SK-N-SH (cell line): ENCODE data around the gene LONP2. TPM values are rescaled to one million over a fixed set of nuclear protein-coding genes. Genes with fewer than 3 reads are reported as not detected.
A peak's percentile ranks its signal among the peaks of the same experiment; 100 is the strongest.

Experiments
- CTCF ChIA-PET: fragments of 300-600, 350-600 bp; formaldehyde crosslinking; extraction: SDS; loops from one replicate; lab custom pipeline; 2021; lab: Yijun Ruan, JAX
- POLR2A ChIA-PET: fragments of 350-600 bp; sonication (Branson Sonifier 250); formaldehyde crosslinking; extraction: SDS; loops from one replicate; lab custom pipeline; 2020; ENCODE audit warnings: antibody characterized with exemption, inconsistent platforms; lab: Yijun Ruan, JAX
- DNase-seq: peaks from one replicate; pipeline ENCODE4 v3.0.0; 2012
- H2AFZ ChIP-seq: fragments of 200-600 bp; sonication (generic); 2 replicates; pipeline ENCODE4 v1.8.1; 2016; ENCODE audit warnings: antibody characterized with exemption, mild to moderate bottlenecking, low read depth
- H3F3A ChIP-seq: fragments of 200-600 bp; sonication (generic); replicated peaks from 2 replicates; pipeline ENCODE3; 2016; ENCODE audit warnings: antibody characterized with exemption, mild to moderate bottlenecking; ENCODE audit not compliant: insufficient read depth
- H3K27ac ChIP-seq, 2 experiments: fragments of 200-500 bp in 1 of 2; fragments of 200-600 bp in 1 of 2; sonication (Bioruptor generic) in 1 of 2; sonication (generic), shearing (Covaris generic) in 1 of 2; 2 replicates each; pipeline versions ENCODE4 v1.5.1 to v1.6.1; 2014 to 2016; ENCODE audit warnings: low read depth in 2 of 2, inconsistent platforms in 1 of 2, low read length in 1 of 2, mild to moderate bottlenecking in 1 of 2, mixed read lengths in 1 of 2
- H3K27me3 ChIP-seq: fragments of 200-600 bp; sonication (generic), shearing (Covaris generic); 2 replicates; pipeline ENCODE4 v1.6.1; 2016; ENCODE audit warnings: mixed run types; ENCODE audit not compliant: insufficient read depth
- H3K36me3 ChIP-seq, 2 experiments: fragments of 200-500 bp in 1 of 2; fragments of 200-600 bp in 1 of 2; sonication (Bioruptor generic) in 1 of 2; sonication (generic) in 1 of 2; replicated peaks in 1 of 2; 2 replicates each; pipeline versions ENCODE3 to v1.5.1; 2014 to 2016; ENCODE audit warnings: low read length in 1 of 2, mild to moderate bottlenecking in 1 of 2; ENCODE audit not compliant: insufficient read depth in 2 of 2, control insufficient read depth in 1 of 2
- H3K4me1 ChIP-seq, 2 experiments: fragments of 200-500 bp in 1 of 2; fragments of 200-600 bp in 1 of 2; sonication (Bioruptor generic) in 1 of 2; sonication (generic), shearing (Covaris generic) in 1 of 2; 2 replicates each; pipeline versions ENCODE4 v1.5.1 to v1.6.1; 2014 to 2016; ENCODE audit warnings: low read depth in 1 of 2, low read length in 1 of 2, mixed run types in 1 of 2; ENCODE audit not compliant: insufficient read depth in 2 of 2, control insufficient read depth in 1 of 2
- H3K4me2 ChIP-seq: fragments of 200-600 bp; sonication (generic), shearing (Covaris generic); 2 replicates; pipeline ENCODE4 v1.6.1; 2017; ENCODE audit warnings: mixed run types
- H3K4me3 ChIP-seq, 2 experiments: fragments of 200-500 bp in 1 of 2; fragments of 200-600 bp in 1 of 2; sonication (Bioruptor generic) in 1 of 2; sonication (generic), shearing (Covaris generic) in 1 of 2; 2 replicates each; pipeline versions ENCODE4 v1.5.1 to v1.8.1; 2014 to 2016; ENCODE audit warnings: low read depth in 2 of 2, inconsistent platforms in 1 of 2, low read length in 1 of 2, mild to moderate bottlenecking in 1 of 2, mixed read lengths in 1 of 2, moderate library complexity in 1 of 2
- H3K79me2 ChIP-seq: fragments of 200-600 bp; sonication (generic); 2 replicates; pipeline ENCODE4 v1.8.1; 2017; ENCODE audit warnings: mild to moderate bottlenecking; ENCODE audit not compliant: insufficient read depth
- H3K9ac ChIP-seq: fragments of 200-600 bp; sonication (generic); 2 replicates; pipeline ENCODE4 v1.6.1; 2017; ENCODE audit warnings: mixed run types
- H3K9me2 ChIP-seq: fragments of 200-600 bp; sonication (generic); 2 replicates; pipeline ENCODE4 v1.6.1; 2017; ENCODE audit warnings: mixed run types
- H3K9me3 ChIP-seq: fragments of 200-600 bp; sonication (generic); 2 replicates; pipeline ENCODE4 v1.6.1; 2017; ENCODE audit warnings: mixed run types, mild to moderate bottlenecking, moderate library complexity
- H4K20me1 ChIP-seq: fragments of 200-600 bp; sonication (generic); 2 replicates; pipeline ENCODE4 v1.6.1; 2017; ENCODE audit warnings: mild to moderate bottlenecking, mixed run types; ENCODE audit not compliant: insufficient read depth
- CHD2 ChIP-seq: fragments of 150-350 bp; IDR thresholded peaks from 2 replicates; pipeline ENCODE4 v1.6.1; 2018; ENCODE audit warnings: low read length; ENCODE audit not compliant: partially characterized antibody
- EZH2phosphoT487 ChIP-seq: fragments of 200-600 bp; sonication (generic); IDR thresholded peaks from 2 replicates; pipeline ENCODE4 v1.6.1; 2017; ENCODE audit warnings: low read depth, mixed run types, mild to moderate bottlenecking, antibody characterized with exemption, moderate library complexity, borderline replicate concordance
- FOXM1 ChIP-seq: IDR thresholded peaks from 2 replicates; pipeline ENCODE4 v1.4.0; 2012; ENCODE audit warnings: low read depth, mild to moderate bottlenecking
- GATA2 ChIP-seq: sonication (generic); formaldehyde crosslinking; IDR thresholded peaks from 2 replicates; pipeline ENCODE4 v1.5.0; 2020; ENCODE audit warnings: mild to moderate bottlenecking, missing genetic modification reagents
- IRF3 ChIP-seq: fragments of 150-350 bp; IDR thresholded peaks from 2 replicates; pipeline ENCODE4 v1.6.1; 2016; ENCODE audit warnings: mild to moderate bottlenecking, low read depth, low read length
- MEF2A ChIP-seq: IDR thresholded peaks from 2 replicates; pipeline ENCODE4 v1.4.0; 2012; ENCODE audit warnings: low read depth, borderline replicate concordance
- POLR2AphosphoS5 ChIP-seq: IDR thresholded peaks from 2 replicates; pipeline ENCODE4 v1.6.1; 2012; ENCODE audit warnings: low read depth, low read length
- TAF1 ChIP-seq: IDR thresholded peaks from 2 replicates; pipeline ENCODE4 v1.6.1; 2012; ENCODE audit warnings: low read depth, mild to moderate bottlenecking, low read length, moderate library complexity, borderline replicate concordance
- TEAD4 ChIP-seq: IDR thresholded peaks from 2 replicates; pipeline ENCODE4 v1.4.0; 2012; ENCODE audit warnings: mild to moderate bottlenecking, borderline replicate concordance; ENCODE audit not compliant: insufficient read depth
- USF2 ChIP-seq: fragments of 150-350 bp; IDR thresholded peaks from 2 replicates; pipeline ENCODE4 v1.6.1; 2017; ENCODE audit warnings: antibody characterized with exemption, low read length, low read depth, borderline replicate concordance
- WGBS: methylation state at CpG from one replicate; pipeline ENCODE4 v1.1.6; 2017; ENCODE audit warnings: low lambda C conversion rate; 5-methylcytosine and 5-hydroxymethylcytosine counted together
- polyA plus RNA-seq, 3 experiments: library from polyadenylated mRNA; depleted of rRNA; stranded (reverse); fragments of >200 nt; gene quantifications; 2 replicates each; pipeline ENCODE4 v1.2.3, GENCODE V29; 2012
- TF ChIP-seq, protein P1 (sequence below): IDR thresholded peaks from 2 replicates; pipeline ENCODE4 v1.4.0; 2012; ENCODE audit warnings: low read depth

Gene LONP2
- polyA plus RNA-seq, 1 of the 3 experiments (the other 2 are of a cell fraction): 22.4 TPM

GRCh38 chr16:48392407-48392806 lies 148.3 kb downstream of the LONP2 start (continued):
- TF ChIP-seq USF2: no peak
- TF ChIP-seq, protein P1, sequence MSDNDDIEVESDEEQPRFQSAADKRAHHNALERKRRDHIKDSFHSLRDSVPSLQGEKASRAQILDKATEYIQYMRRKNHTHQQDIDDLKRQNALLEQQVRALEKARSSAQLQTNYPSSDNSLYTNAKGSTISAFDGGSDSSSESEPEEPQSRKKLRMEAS: no peak
- no peak for TF ChIP-seq POLR2AphosphoS5

GRCh38 chr16:48393485-48394354 lies 149.6 kb downstream of the LONP2 start:
- no peaks in the 10 kb centered on the region for H3K27me3 ChIP-seq
- TF ChIP-seq FOXM1 (no peak), CHD2 (peak; percentile 82), GATA2 (peak; percentile 77), TAF1 (no peak), EZH2phosphoT487 (no peak), IRF3 (no peak), MEF2A (no peak), TEAD4 (no peak)
- no peaks in the 10 kb centered on the region for H3K9me2 ChIP-seq
- H3K36me3 ChIP-seq: no peaks in the 10 kb centered on the region
- H3K4me2 ChIP-seq: no peak overlapping the region
- H4K20me1 ChIP-seq: no peaks in the 10 kb centered on the region
- H3K27ac ChIP-seq: peak overlapping the region; percentile 1 to 13; a peak in 2 of 4 replicates
- no peak overlapping the region for H3K9ac ChIP-seq
- no peaks in the 10 kb centered on the region for H3K79me2 ChIP-seq
- ChIA-PET POLR2A (interaction anchor here (0.6 to 2.0 kb wide), 3 partner anchors 8 to 187 kb away, joined by 3 to 19 read pairs (median 5); partner anchors contain the start of gene SIAH1), CTCF (interaction anchor here (0.9 to 2.2 kb wide), 4 partner anchors 8 to 229 kb away, joined by 3 to 11 read pairs (median 6); partner anchors contain the start of gene SIAH1)
- H3K4me1 ChIP-seq: peaks cover 0 to 8% of the 10 kb centered on the region in 2 experiments; a peak in 1 of 4 replicates
- peak overlapping the region; percentile 66 for H2AFZ ChIP-seq
- no peak overlapping the region for H3K4me3 ChIP-seq
- 34% methylated on average over 11 of the region's 11 CpGs for WGBS
- H3K9me3 ChIP-seq: no peaks in the 10 kb centered on the region
- peak; percentile 67 for DNase-seq
- no peaks in the 10 kb centered on the region for H3F3A ChIP-seq
